ENCODE data around the gene IRF6.

GRCh38 chr1:209759829-209760359, 46.0 kb downstream of the IRF6 start:
- TF ChIP-seq, protein P1, sequence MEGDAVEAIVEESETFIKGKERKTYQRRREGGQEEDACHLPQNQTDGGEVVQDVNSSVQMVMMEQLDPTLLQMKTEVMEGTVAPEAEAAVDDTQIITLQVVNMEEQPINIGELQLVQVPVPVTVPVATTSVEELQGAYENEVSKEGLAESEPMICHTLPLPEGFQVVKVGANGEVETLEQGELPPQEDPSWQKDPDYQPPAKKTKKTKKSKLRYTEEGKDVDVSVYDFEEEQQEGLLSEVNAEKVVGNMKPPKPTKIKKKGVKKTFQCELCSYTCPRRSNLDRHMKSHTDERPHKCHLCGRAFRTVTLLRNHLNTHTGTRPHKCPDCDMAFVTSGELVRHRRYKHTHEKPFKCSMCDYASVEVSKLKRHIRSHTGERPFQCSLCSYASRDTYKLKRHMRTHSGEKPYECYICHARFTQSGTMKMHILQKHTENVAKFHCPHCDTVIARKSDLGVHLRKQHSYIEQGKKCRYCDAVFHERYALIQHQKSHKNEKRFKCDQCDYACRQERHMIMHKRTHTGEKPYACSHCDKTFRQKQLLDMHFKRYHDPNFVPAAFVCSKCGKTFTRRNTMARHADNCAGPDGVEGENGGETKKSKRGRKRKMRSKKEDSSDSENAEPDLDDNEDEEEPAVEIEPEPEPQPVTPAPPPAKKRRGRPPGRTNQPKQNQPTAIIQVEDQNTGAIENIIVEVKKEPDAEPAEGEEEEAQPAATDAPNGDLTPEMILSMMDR (IDR thresholded peaks at IDR 0.05), result no peak
- no peak for TF ChIP-seq POLR2A (IDR thresholded peaks at IDR 0.05; ENCODE audit: low read depth)
